GM23248 (cell line): ENCODE data around the gene NIPA2.

Source experiments
- EZH2 ChIP-seq: fragments of 200-600 bp; sonication (generic); IDR thresholded peaks from 2 replicates; pipeline ENCODE4 v1.6.1; 2018; ENCODE audit warnings: antibody characterized with exemption, mild to moderate bottlenecking; ENCODE audit not compliant: insufficient read depth, poor library complexity, severe bottlenecking
- EZH2phosphoT487 ChIP-seq: fragments of 200-600 bp; sonication (generic); IDR thresholded peaks from 2 replicates; pipeline ENCODE4 v1.6.1; 2018; ENCODE audit warnings: antibody characterized with exemption, moderate library complexity, mild to moderate bottlenecking, low read depth; ENCODE audit not compliant: insufficient read depth

- TF ChIP-seq EZH2phosphoT487, result no peak
- no peak for TF ChIP-seq EZH2
These were observed 26.8 kb upstream of the NIPA2 start for GRCh38 chr15:22811640-22812039.
